Measurements from ENCODE around the gene ANXA6. TPM values are rescaled to one million over a fixed set of nuclear protein-coding genes. Genes with fewer than 3 reads are reported as not detected.

The ANXA6 gene
- total RNA-seq, 1 donor from 2014 or later: 320 TPM

- TF ChIP-seq EZH2 (IDR thresholded peaks at IDR 0.05; ENCODE audit: insufficient read depth, low read length): no peak
- no peak for TF ChIP-seq CTCF (IDR thresholded peaks at IDR 0.05; ENCODE audit: insufficient read depth, low read depth, low read length)
- no peak overlapping the region for H3K4me3 Mint-ChIP-seq (ENCODE audit: unreplicated experiment)
- H3K27ac Mint-ChIP-seq (ENCODE audit: unreplicated experiment): no peak overlapping the region
- DNase-seq (ENCODE audit: low read depth) (no peak), FAIRE-seq (no peak)
- no peaks in the 10 kb centered on the region for H3K27me3 ChIP-seq (ENCODE audit: insufficient read depth, low read length)
- H3K4me3 ChIP-seq (ENCODE audit: insufficient read depth, low read depth, low read length): no peak overlapping the region
- peaks cover 73% of the 10 kb centered on the region for H4K20me1 ChIP-seq (ENCODE audit: insufficient read depth, low read length)
- H3K9ac ChIP-seq (ENCODE audit: low read length): no peak overlapping the region
- peaks cover 19% of the 10 kb centered on the region for H3K36me3 Mint-ChIP-seq (ENCODE audit: low read depth, unreplicated experiment)
- no peaks in the 10 kb centered on the region for H3K79me2 ChIP-seq (ENCODE audit: insufficient read depth, low read length)
- no peak overlapping the region for H3K4me2 ChIP-seq (ENCODE audit: low read length)
- H3K27ac ChIP-seq (ENCODE audit: low read depth, low read length): no peak overlapping the region
- H3K9me3 ChIP-seq (ENCODE audit: insufficient read depth, low read depth, low read length): no peaks in the 10 kb centered on the region
- H3K9me3 Mint-ChIP-seq (ENCODE audit: unreplicated experiment): no peaks in the 10 kb centered on the region
- peaks cover 6% of the 10 kb centered on the region for H3K4me1 ChIP-seq (ENCODE audit: insufficient read depth, low read length)
- H2AFZ ChIP-seq (ENCODE audit: low read depth, low read length): no peak overlapping the region
- H3K27me3 Mint-ChIP-seq (ENCODE audit: low read depth, unreplicated experiment): no peaks in the 10 kb centered on the region
- peaks cover 59% of the 10 kb centered on the region for H3K36me3 ChIP-seq (ENCODE audit: insufficient read depth, low read length)
- no peaks in the 10 kb centered on the region for H3K4me1 Mint-ChIP-seq (ENCODE audit: low read depth, unreplicated experiment)
These were observed 46.6 kb downstream of the ANXA6 start for GRCh38 chr5:151110992-151111391.

GRCh38 chr5:151110122-151110681 is 47.4 kb downstream of the ANXA6 start:
- peaks cover 17% of the 10 kb centered on the region for H3K36me3 Mint-ChIP-seq (ENCODE audit: low read depth, unreplicated experiment)

More at GRCh38 chr5:151110122-151110681, 47.4 kb downstream of the ANXA6 start:
- H3K9me3 ChIP-seq (ENCODE audit: insufficient read depth, low read depth, low read length): no peaks in the 10 kb centered on the region
- no peak overlapping the region for H3K4me2 ChIP-seq (ENCODE audit: low read length)
- TF ChIP-seq EZH2 (IDR thresholded peaks at IDR 0.05; ENCODE audit: insufficient read depth, low read length) (no peak), CTCF (IDR thresholded peaks at IDR 0.05; ENCODE audit: insufficient read depth, low read depth, low read length) (no peak)
- no peak overlapping the region for H3K27ac Mint-ChIP-seq (ENCODE audit: unreplicated experiment)
- no peaks in the 10 kb centered on the region for H3K27me3 ChIP-seq (ENCODE audit: insufficient read depth, low read length)
- H3K4me1 Mint-ChIP-seq (ENCODE audit: low read depth, unreplicated experiment): no peaks in the 10 kb centered on the region
- H2AFZ ChIP-seq (ENCODE audit: low read depth, low read length): no peak overlapping the region
- no peak overlapping the region for H3K9ac ChIP-seq (ENCODE audit: low read length)
- H3K4me3 ChIP-seq (ENCODE audit: insufficient read depth, low read depth, low read length): no peak overlapping the region
- peaks cover 6% of the 10 kb centered on the region for H3K4me1 ChIP-seq (ENCODE audit: insufficient read depth, low read length)
- H3K9me3 Mint-ChIP-seq (ENCODE audit: unreplicated experiment): no peaks in the 10 kb centered on the region
- H3K27me3 Mint-ChIP-seq (ENCODE audit: low read depth, unreplicated experiment): no peaks in the 10 kb centered on the region
- DNase-seq (ENCODE audit: low read depth): no peak
- peaks cover 75% of the 10 kb centered on the region for H4K20me1 ChIP-seq (ENCODE audit: insufficient read depth, low read length)
- no peak overlapping the region for H3K27ac ChIP-seq (ENCODE audit: low read depth, low read length)
- FAIRE-seq: no peak
- no peaks in the 10 kb centered on the region for H3K79me2 ChIP-seq (ENCODE audit: insufficient read depth, low read length)
- H3K36me3 ChIP-seq (ENCODE audit: insufficient read depth, low read length): peaks cover 57% of the 10 kb centered on the region
- no peak overlapping the region for H3K4me3 Mint-ChIP-seq (ENCODE audit: unreplicated experiment)
